Measurements from ENCODE around the gene PROZ. TPM values are rescaled to one million over a fixed set of nuclear protein-coding genes. Genes with fewer than 3 reads are reported as not detected.

The PROZ gene
- total RNA-seq, 1 experiment from 2014 or later: not detected

GRCh38 chr13:113209759-113210421, 51.4 kb downstream of the PROZ start:
- Histone ChIP-seq H3K27me3 (ENCODE audit: insufficient read depth, low read length) (no peaks in the 10 kb centered on the region), H3K9ac (ENCODE audit: low read length) (peak overlapping the region; percentile 96), H3K4me1 (ENCODE audit: control insufficient read depth in 1 of 2, insufficient read depth in 2 of 2, low read length in 2 of 2) (peaks cover 14 to 28% of the 10 kb centered on the region in 2 experiments), H3K9me3 (ENCODE audit: control insufficient read depth in 1 of 2, insufficient read depth in 1 of 2, low read depth in 1 of 2, low read length in 2 of 2) (no peaks in the 10 kb centered on the region), H4K20me1 (ENCODE audit: insufficient read depth) (no peaks in the 10 kb centered on the region), H2AFZ (ENCODE audit: low read depth, low read length, poor library complexity, severe bottlenecking) (no peak overlapping the region), H3K36me3 (ENCODE audit: control insufficient read depth in 1 of 2, insufficient read depth in 2 of 2, low read length in 2 of 2) (peaks cover 0 to 26% of the 10 kb centered on the region in 2 experiments; a peak in 3 of 4 replicates), H3K79me2 (ENCODE audit: insufficient read depth, low read length) (peaks cover 87% of the 10 kb centered on the region), H3K4me2 (ENCODE audit: low read length) (peak overlapping the region; percentile 77), H3K9me2 (ENCODE audit: insufficient read depth) (no peaks in the 10 kb centered on the region), H3K4me3 (replicated peaks in 1 of 2; ENCODE audit: low read depth in 1 of 2, low read length in 2 of 2) (peak overlapping the region; percentile 56 to 64), H3K27ac (ENCODE audit: low read depth, low read length) (peak overlapping the region; percentile 98)
- no TSS peak for BruUV-seq (replicated peaks)
- intact Hi-C loops (cut with micrococcal nuclease): no loop called here
- RAD21 ChIA-PET (ENCODE audit: low non-redundant PET in 1 of 2, low total read pairs in 2 of 2, uncharacterized antibody in 2 of 2, unreplicated experiment in 2 of 2): no interaction called here
- POLR2A ChIA-PET: no interaction called here
- TF ChIP-seq ZFX (IDR thresholded peaks at IDR 0.05) (peak; percentile 74), CEBPB (IDR thresholded peaks at IDR 0.05; ENCODE audit: low read depth) (no peak), POLR2A (IDR thresholded peaks at IDR 0.05; ENCODE audit: borderline replicate concordance, extremely low read depth, insufficient read depth, insufficient read length) (no peak), POLR2AphosphoS5 (IDR thresholded peaks at IDR 0.05; ENCODE audit: low read depth, low read length) (peak; percentile 58; the same call in 1 of the 2 replicates)
- peak; percentile 45 for DNase-seq (ENCODE audit: low read depth, low spot score)
- peak; percentile 46 for ATAC-seq
- CTCF ChIA-PET: interaction anchor here (2.5 kb wide), 1 partner anchor 241 kb away, joined by 9 read pairs; no protein-coding TSS in a partner anchor

GRCh38 chr13:113210833-113211232, 52.4 kb downstream of the PROZ start:
- ChIA-PET CTCF (no interaction called here), RAD21 (ENCODE audit: low non-redundant PET in 1 of 2, low total read pairs in 2 of 2, uncharacterized antibody in 2 of 2, unreplicated experiment in 2 of 2) (no interaction called here), POLR2A (no interaction called here)
- intact Hi-C loops (cut with micrococcal nuclease): no loop called here
- Histone ChIP-seq H2AFZ (ENCODE audit: low read depth, low read length, poor library complexity, severe bottlenecking) (no peak overlapping the region), H4K20me1 (ENCODE audit: insufficient read depth) (no peaks in the 10 kb centered on the region), H3K4me2 (ENCODE audit: low read length) (peak overlapping the region; percentile 77), H3K27ac (ENCODE audit: low read depth, low read length) (peak overlapping the region; percentile 98; the same call in 1 of the 2 replicates), H3K9me3 (ENCODE audit: control insufficient read depth in 1 of 2, insufficient read depth in 1 of 2, low read depth in 1 of 2, low read length in 2 of 2) (no peaks in the 10 kb centered on the region), H3K9me2 (ENCODE audit: insufficient read depth) (no peaks in the 10 kb centered on the region), H3K4me1 (ENCODE audit: control insufficient read depth in 1 of 2, insufficient read depth in 2 of 2, low read length in 2 of 2) (peaks cover 20 to 37% of the 10 kb centered on the region in 2 experiments), H3K36me3 (ENCODE audit: control insufficient read depth in 1 of 2, insufficient read depth in 2 of 2, low read length in 2 of 2) (peaks cover 0 to 17% of the 10 kb centered on the region in 2 experiments; a peak in 2 of 4 replicates), H3K4me3 (replicated peaks in 1 of 2; ENCODE audit: low read depth in 1 of 2, low read length in 2 of 2) (peak overlapping the region; percentile 56 to 64), H3K79me2 (ENCODE audit: insufficient read depth, low read length) (peaks cover 87% of the 10 kb centered on the region), H3K9ac (ENCODE audit: low read length) (peak overlapping the region; percentile 96), H3K27me3 (ENCODE audit: insufficient read depth, low read length) (no peaks in the 10 kb centered on the region)
- ATAC-seq (no peak), DNase-seq (ENCODE audit: low read depth, low spot score) (no peak)
- TF ChIP-seq FOSL1 (IDR thresholded peaks at IDR 0.05; ENCODE audit: low read depth) (no peak), YY1 (IDR thresholded peaks at IDR 0.05; ENCODE audit: extremely low read depth, insufficient replicate concordance, low read depth, low read length) (no peak)
- TSS peak; percentile 66 for BruUV-seq (replicated peaks)

Data from HCT116 (cell line).